ENCODE results near the gene NQO2. TPM values are rescaled to one million over a fixed set of nuclear protein-coding genes. Genes with fewer than 3 reads are reported as not detected.

The NQO2 gene
- total and polyA plus RNA-seq, 2 donors (not counting 1 experiment from before 2014, with no cell fraction given), result 12.1 to 13.5 TPM

GRCh38 chr6:2963756-2964155, 35.9 kb upstream of the NQO2 start:
- Histone ChIP-seq H3K4me2 (ENCODE audit: extremely low read depth, insufficient read depth, low read length) (no peak overlapping the region), H3K36me3 (ENCODE audit: control insufficient read depth, insufficient read depth, low read length) (peaks cover 4% of the 10 kb centered on the region), H3K27me3 (ENCODE audit: control insufficient read depth, insufficient read depth, low read length) (no peaks in the 10 kb centered on the region), H4K20me1 (ENCODE audit: control insufficient read depth, extremely low read depth, insufficient read depth, low read length) (no peaks in the 10 kb centered on the region), H3K4me1 (ENCODE audit: control insufficient read depth, extremely low read depth, insufficient read depth, low read length) (peaks cover 19% of the 10 kb centered on the region), H3K4me3 (replicated peaks in 1 of 4; ENCODE audit: control extremely low read depth in 1 of 4, insufficient read depth in 1 of 4, low read depth in 3 of 4, low read length in 4 of 4) (no peak overlapping the region), H2AFZ (ENCODE audit: low read length) (no peak overlapping the region), H3K79me2 (ENCODE audit: control insufficient read depth, insufficient read depth, low read length) (peaks cover 72% of the 10 kb centered on the region), H3K9me3 (ENCODE audit: control insufficient read depth, insufficient read depth, low read depth, low read length) (no peaks in the 10 kb centered on the region), H3K27ac (ENCODE audit: insufficient read depth, low read length) (no peak overlapping the region), H3K9ac (ENCODE audit: insufficient read depth, low read length) (no peak overlapping the region)
- DNase-seq (ENCODE audit: low read depth in 2 of 2), result no peak
- TF ChIP-seq CTCF (conservative IDR thresholded peaks at IDR 0.05 in 1 of 2, IDR thresholded peaks at IDR 0.05 in 1 of 2; ENCODE audit: low read depth in 1 of 2, low read length in 2 of 2) (no peak), EZH2 (IDR thresholded peaks at IDR 0.05; ENCODE audit: low read length, missing control alignments) (no peak)

- Histone ChIP-seq H3K36me3 (ENCODE audit: control insufficient read depth, insufficient read depth, low read length) (no peaks in the 10 kb centered on the region), H3K4me3 (replicated peaks in 1 of 4; ENCODE audit: control extremely low read depth in 1 of 4, insufficient read depth in 1 of 4, low read depth in 3 of 4, low read length in 4 of 4) (no peak overlapping the region), H3K9ac (ENCODE audit: insufficient read depth, low read length) (no peak overlapping the region), H3K4me1 (ENCODE audit: control insufficient read depth, extremely low read depth, insufficient read depth, low read length) (peaks cover 16% of the 10 kb centered on the region), H2AFZ (ENCODE audit: low read length) (no peak overlapping the region), H4K20me1 (ENCODE audit: control insufficient read depth, extremely low read depth, insufficient read depth, low read length) (no peaks in the 10 kb centered on the region), H3K27me3 (ENCODE audit: control insufficient read depth, insufficient read depth, low read length) (no peaks in the 10 kb centered on the region), H3K79me2 (ENCODE audit: control insufficient read depth, insufficient read depth, low read length) (peaks cover 66% of the 10 kb centered on the region), H3K9me3 (ENCODE audit: control insufficient read depth, insufficient read depth, low read depth, low read length) (no peaks in the 10 kb centered on the region), H3K4me2 (ENCODE audit: extremely low read depth, insufficient read depth, low read length) (no peak overlapping the region), H3K27ac (ENCODE audit: insufficient read depth, low read length) (no peak overlapping the region)
- DNase-seq (ENCODE audit: low read depth in 2 of 2), result no peak
- no peak for TF ChIP-seq CTCF (conservative IDR thresholded peaks at IDR 0.05 in 1 of 2, IDR thresholded peaks at IDR 0.05 in 1 of 2; ENCODE audit: low read depth in 1 of 2, low read length in 2 of 2)
- TF ChIP-seq EZH2 (IDR thresholded peaks at IDR 0.05; ENCODE audit: low read length, missing control alignments), result no peak
These were observed 34.7 kb upstream of the NQO2 start for GRCh38 chr6:2964793-2965505.

DNA sequence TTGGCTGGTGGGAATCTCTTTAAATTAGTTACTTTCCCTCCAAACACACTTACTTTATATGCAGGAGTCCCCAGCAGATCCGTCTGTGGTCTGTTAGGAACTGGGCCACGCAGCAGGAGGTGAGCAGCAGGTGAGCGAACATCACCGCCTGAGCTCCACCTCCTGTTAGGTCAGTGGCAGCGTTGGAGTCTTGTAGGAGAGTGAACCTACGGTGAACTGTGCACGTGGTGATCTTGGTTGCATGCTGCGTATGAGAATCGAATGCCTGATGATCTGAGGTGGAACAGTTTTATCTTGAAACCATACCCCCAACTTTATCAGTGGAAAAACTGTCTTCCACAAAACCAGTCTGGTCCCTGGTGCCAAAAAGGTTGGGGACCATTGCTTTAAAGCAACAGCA, 33.3 kb upstream of the NQO2 start:
- no peak overlapping the region for H3K4me2 ChIP-seq (ENCODE audit: extremely low read depth, insufficient read depth, low read length)
- peaks cover 5% of the 10 kb centered on the region for H3K4me1 ChIP-seq (ENCODE audit: control insufficient read depth, extremely low read depth, insufficient read depth, low read length)
- no peaks in the 10 kb centered on the region for H3K9me3 ChIP-seq (ENCODE audit: control insufficient read depth, insufficient read depth, low read depth, low read length)
- no peak for DNase-seq (ENCODE audit: low read depth in 2 of 2)
- no peaks in the 10 kb centered on the region for H4K20me1 ChIP-seq (ENCODE audit: control insufficient read depth, extremely low read depth, insufficient read depth, low read length)
- TF ChIP-seq CTCF (conservative IDR thresholded peaks at IDR 0.05 in 1 of 2, IDR thresholded peaks at IDR 0.05 in 1 of 2; ENCODE audit: low read depth in 1 of 2, low read length in 2 of 2) (no peak), EZH2 (IDR thresholded peaks at IDR 0.05; ENCODE audit: low read length, missing control alignments) (no peak)
- no peak overlapping the region for H3K27ac ChIP-seq (ENCODE audit: insufficient read depth, low read length)
- H3K4me3 ChIP-seq (replicated peaks in 1 of 4; ENCODE audit: control extremely low read depth in 1 of 4, insufficient read depth in 1 of 4, low read depth in 3 of 4, low read length in 4 of 4), result no peak overlapping the region
- H3K27me3 ChIP-seq (ENCODE audit: control insufficient read depth, insufficient read depth, low read length), result no peaks in the 10 kb centered on the region
- H3K36me3 ChIP-seq (ENCODE audit: control insufficient read depth, insufficient read depth, low read length), result no peaks in the 10 kb centered on the region
- H3K79me2 ChIP-seq (ENCODE audit: control insufficient read depth, insufficient read depth, low read length), result peaks cover 60% of the 10 kb centered on the region
- H2AFZ ChIP-seq (ENCODE audit: low read length), result no peak overlapping the region
- H3K9ac ChIP-seq (ENCODE audit: insufficient read depth, low read length), result no peak overlapping the region

Measured in fibroblast of lung (primary cell).